ENCODE data around the gene CMPK2. TPM values are rescaled to one million over a fixed set of nuclear protein-coding genes. Genes with fewer than 3 reads are reported as not detected.

CMPK2 gene
- total and polyA plus RNA-seq, 9 of the 15 experiments (the other 6 are each of a cell fraction or from before 2014, with no cell fraction given), result 2.6 to 10.5 (median 5.0) TPM

- TF ChIP-seq REST (IDR thresholded peaks at IDR 0.05; ENCODE audit: borderline replicate concordance) (0 out of 2 replicates have a peak, but pooled peaks have one; percentile 20), REST (CRISPR knock-in tag; IDR thresholded peaks at IDR 0.05; ENCODE audit: low read depth) (no peak), NR2C1 (IDR thresholded peaks at IDR 0.05) (no peak), NR2C1 (tag; IDR thresholded peaks at IDR 0.05) (0 out of 2 replicates have a peak, but pooled peaks have one; percentile 26), POLR2A (conservative IDR thresholded peaks at IDR 0.05) (no peak), MAFK (IDR thresholded peaks at IDR 0.05; ENCODE audit: low read length) (no peak), ZNF146 (CRISPR knock-in tag; IDR thresholded peaks at IDR 0.05; ENCODE audit: unreplicated experiment) (no peak), ZSCAN29 (IDR thresholded peaks at IDR 0.05) (no peak), RUNX1 (IDR thresholded peaks at IDR 0.05; ENCODE audit: low read depth) (peak; percentile 82; the same call in 1 of the 2 replicates), ZBTB33 (CRISPR knock-in tag; IDR thresholded peaks at IDR 0.05) (no peak), DIDO1 (tag; IDR thresholded peaks at IDR 0.05; ENCODE audit: low read depth) (no peak), PML (IDR thresholded peaks at IDR 0.05; ENCODE audit: low read length) (peak; percentile 97), NR3C1 (CRISPR knock-in tag; IDR thresholded peaks at IDR 0.05) (no peak), CC2D1A (IDR thresholded peaks at IDR 0.05) (peak; percentile 78), EP400 (IDR thresholded peaks at IDR 0.05) (peak; percentile 43)
- TF ChIP-seq, protein P1, sequence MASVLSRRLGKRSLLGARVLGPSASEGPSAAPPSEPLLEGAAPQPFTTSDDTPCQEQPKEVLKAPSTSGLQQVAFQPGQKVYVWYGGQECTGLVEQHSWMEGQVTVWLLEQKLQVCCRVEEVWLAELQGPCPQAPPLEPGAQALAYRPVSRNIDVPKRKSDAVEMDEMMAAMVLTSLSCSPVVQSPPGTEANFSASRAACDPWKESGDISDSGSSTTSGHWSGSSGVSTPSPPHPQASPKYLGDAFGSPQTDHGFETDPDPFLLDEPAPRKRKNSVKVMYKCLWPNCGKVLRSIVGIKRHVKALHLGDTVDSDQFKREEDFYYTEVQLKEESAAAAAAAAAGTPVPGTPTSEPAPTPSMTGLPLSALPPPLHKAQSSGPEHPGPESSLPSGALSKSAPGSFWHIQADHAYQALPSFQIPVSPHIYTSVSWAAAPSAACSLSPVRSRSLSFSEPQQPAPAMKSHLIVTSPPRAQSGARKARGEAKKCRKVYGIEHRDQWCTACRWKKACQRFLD (CRISPR knock-in tag; IDR thresholded peaks at IDR 0.05), result no peak
These were observed 44.0 kb upstream of the CMPK2 start (continued) for GRCh38 chr2:6909431-6910385.

Measured in K562 (cell line).